ENCODE measurements around the gene C16orf95. TPM values are rescaled to one million over a fixed set of nuclear protein-coding genes. Genes with fewer than 3 reads are reported as not detected.

The C16orf95 gene
- total RNA-seq, 1 experiment from 2014 or later, result 5.1 TPM

DNA sequence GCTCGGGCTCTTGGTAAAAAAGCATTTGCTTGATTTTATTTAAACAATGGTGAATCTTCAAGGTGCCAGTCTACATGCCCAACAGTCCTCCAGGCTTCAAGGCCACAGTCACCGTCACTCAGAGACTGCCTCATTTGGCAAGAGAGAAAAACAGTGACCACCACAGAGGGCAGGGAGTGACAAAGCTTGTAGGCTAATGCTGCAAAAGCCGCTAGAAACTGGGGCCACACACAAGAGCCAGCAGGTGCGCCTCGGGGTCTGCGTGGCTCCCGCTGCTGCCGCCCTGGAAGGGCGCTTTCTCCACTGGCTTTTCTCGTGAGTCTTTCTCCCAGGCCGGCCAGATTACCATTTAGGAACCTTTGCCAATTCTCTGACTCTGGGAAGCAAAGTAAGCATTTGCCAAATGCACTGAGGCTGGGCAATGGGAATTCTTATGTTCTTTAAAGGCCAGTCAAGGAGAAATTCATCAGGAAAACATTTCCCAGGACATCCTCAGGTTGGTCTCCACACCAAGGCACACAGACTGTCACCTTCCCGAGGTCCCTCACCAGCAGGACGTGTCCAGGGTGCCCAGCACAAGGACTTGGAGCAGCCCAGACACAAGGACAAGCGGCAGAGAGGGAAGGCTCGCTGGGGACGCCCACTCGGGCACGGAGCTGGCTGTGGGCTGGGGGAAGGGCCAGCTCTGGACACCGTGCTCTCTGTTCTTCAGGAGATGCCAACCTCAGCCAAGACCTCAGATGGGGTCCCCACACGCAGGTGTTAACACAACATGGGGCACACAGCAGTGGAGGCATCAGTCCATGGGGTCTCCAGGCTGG, 12.5 kb upstream of the C16orf95 start:
- Histone ChIP-seq H3K27me3 (replicated peaks; ENCODE audit: insufficient read depth, low read depth, low read length, poor library complexity) (no peaks in the 10 kb centered on the region), H3K4me1 (ENCODE audit: insufficient read depth, low read length, poor library complexity, severe bottlenecking) (no peaks in the 10 kb centered on the region), H3K36me3 (ENCODE audit: insufficient read depth, low read length, poor library complexity, severe bottlenecking) (peaks cover 21% of the 10 kb centered on the region), H3K4me3 (ENCODE audit: low read depth, low read length, poor library complexity, severe bottlenecking) (no peak overlapping the region), H3K27ac (ENCODE audit: low read depth, low read length, poor library complexity, severe bottlenecking) (no peak overlapping the region), H3K9me3 (ENCODE audit: low read depth, low read length, poor library complexity, severe bottlenecking) (no peaks in the 10 kb centered on the region)
- no peak for TF ChIP-seq CTCF (conservative IDR thresholded peaks at IDR 0.05; ENCODE audit: low read depth, low read length)
- TF ChIP-seq EZH2 (IDR thresholded peaks at IDR 0.05; ENCODE audit: borderline replicate concordance, low read depth, low read length, poor library complexity, severe bottlenecking), result no peak
- POLR2A ChIA-PET (ENCODE audit: low non-redundant PET), result no interaction called here
- TSS peak; percentile 23 for BruUV-seq (replicated peaks)
- intact Hi-C loops (cut with micrococcal nuclease; ENCODE audit: unreplicated experiment), result no loop called here
- CTCF ChIA-PET, result no interaction called here
- no peak for DNase-seq (ENCODE audit: low spot score)

DNA sequence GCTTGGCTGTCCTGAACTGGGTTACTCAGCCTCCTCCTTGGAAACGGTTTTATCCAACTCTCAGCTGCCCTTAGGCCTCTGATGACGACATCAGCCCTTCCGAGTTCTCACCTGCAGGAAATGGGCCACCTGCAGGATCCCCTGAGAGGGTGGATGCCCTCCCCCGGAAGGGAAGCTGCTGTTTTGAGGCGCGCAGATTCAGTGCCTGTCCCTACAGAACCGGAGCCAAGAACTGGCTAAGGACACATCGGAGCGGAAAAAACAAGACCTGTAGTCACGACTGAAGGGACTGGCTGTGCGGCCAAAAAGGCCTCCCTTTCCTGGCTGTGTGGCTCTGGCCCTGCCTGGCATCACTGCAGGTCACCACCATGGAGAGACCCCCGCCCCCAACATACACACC, 11.7 kb upstream of the C16orf95 start:
- Histone ChIP-seq H3K9me3 (ENCODE audit: low read depth, low read length, poor library complexity, severe bottlenecking) (no peaks in the 10 kb centered on the region), H3K4me1 (ENCODE audit: insufficient read depth, low read length, poor library complexity, severe bottlenecking) (no peaks in the 10 kb centered on the region), H3K36me3 (ENCODE audit: insufficient read depth, low read length, poor library complexity, severe bottlenecking) (peaks cover 19% of the 10 kb centered on the region), H3K4me3 (ENCODE audit: low read depth, low read length, poor library complexity, severe bottlenecking) (no peak overlapping the region), H3K27ac (ENCODE audit: low read depth, low read length, poor library complexity, severe bottlenecking) (no peak overlapping the region), H3K27me3 (replicated peaks; ENCODE audit: insufficient read depth, low read depth, low read length, poor library complexity) (no peaks in the 10 kb centered on the region)
- no peak for DNase-seq (ENCODE audit: low spot score)
- POLR2A ChIA-PET (ENCODE audit: low non-redundant PET), result no interaction called here
- CTCF ChIA-PET, result no interaction called here
- intact Hi-C loops (cut with micrococcal nuclease; ENCODE audit: unreplicated experiment), result no loop called here
- TF ChIP-seq EZH2 (IDR thresholded peaks at IDR 0.05; ENCODE audit: borderline replicate concordance, low read depth, low read length, poor library complexity, severe bottlenecking) (no peak), CTCF (conservative IDR thresholded peaks at IDR 0.05; ENCODE audit: low read depth, low read length) (no peak)
- BruUV-seq (replicated peaks), result no TSS peak

GRCh38 chr16:87327798-87328495, 10.8 kb upstream of the C16orf95 start:
- BruUV-seq (replicated peaks), result no TSS peak
- TF ChIP-seq EZH2 (IDR thresholded peaks at IDR 0.05; ENCODE audit: borderline replicate concordance, low read depth, low read length, poor library complexity, severe bottlenecking) (no peak), CTCF (conservative IDR thresholded peaks at IDR 0.05; ENCODE audit: low read depth, low read length) (no peak)
- POLR2A ChIA-PET (ENCODE audit: low non-redundant PET), result no interaction called here
- intact Hi-C loops (cut with micrococcal nuclease; ENCODE audit: unreplicated experiment), result no loop called here
- Histone ChIP-seq H3K36me3 (ENCODE audit: insufficient read depth, low read length, poor library complexity, severe bottlenecking) (peaks cover 17% of the 10 kb centered on the region), H3K27ac (ENCODE audit: low read depth, low read length, poor library complexity, severe bottlenecking) (no peak overlapping the region), H3K9me3 (ENCODE audit: low read depth, low read length, poor library complexity, severe bottlenecking) (no peaks in the 10 kb centered on the region), H3K27me3 (replicated peaks; ENCODE audit: insufficient read depth, low read depth, low read length, poor library complexity) (no peaks in the 10 kb centered on the region), H3K4me3 (ENCODE audit: low read depth, low read length, poor library complexity, severe bottlenecking) (no peak overlapping the region), H3K4me1 (ENCODE audit: insufficient read depth, low read length, poor library complexity, severe bottlenecking) (no peaks in the 10 kb centered on the region)
- CTCF ChIA-PET, result no interaction called here
- no peak for DNase-seq (ENCODE audit: low spot score)

All from A673 (cell line).